SU-DHL-6 (cell line): ENCODE data around the gene NPIPA5.

Experiments used
- EZH2phosphoT487 ChIP-seq: fragments of 200-600 bp; sonication (generic), shearing (Covaris generic); conservative IDR thresholded peaks from 2 replicates; pipeline ENCODE4 v1.6.1; 2018; ENCODE audit warnings: mild to moderate bottlenecking, antibody characterized with exemption, low read length, moderate library complexity, mixed read lengths
- TF ChIP-seq, protein P1 (sequence below): fragments of 200-600 bp; sonication (generic); IDR thresholded peaks from one replicate; pipeline ENCODE4 v1.5.1; 2017; ENCODE audit warnings: antibody characterized with exemption, mild to moderate bottlenecking, low read length, moderate library complexity; ENCODE audit not compliant: insufficient read depth, poor library complexity, severe bottlenecking

DNA sequence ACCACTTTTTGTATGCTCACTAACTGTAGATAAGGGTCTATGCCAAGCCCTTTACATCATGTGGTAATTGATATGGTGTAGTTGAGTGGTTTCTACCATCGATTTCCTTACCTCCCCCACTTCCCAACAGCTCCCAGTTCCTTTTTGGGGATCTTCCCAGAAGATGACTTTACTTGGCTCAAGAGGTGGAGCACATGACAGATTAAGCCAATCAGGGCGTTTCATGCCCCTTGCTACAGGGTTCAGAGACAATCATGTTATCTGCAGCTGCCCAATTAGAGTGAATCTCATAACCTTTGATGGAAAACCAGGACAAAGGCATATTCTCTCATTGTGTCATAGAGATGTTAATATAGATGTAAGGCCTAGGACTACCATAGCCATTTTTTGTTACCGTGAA is 40.1 kb upstream of the NPIPA5 start:
- TF ChIP-seq, protein P1, sequence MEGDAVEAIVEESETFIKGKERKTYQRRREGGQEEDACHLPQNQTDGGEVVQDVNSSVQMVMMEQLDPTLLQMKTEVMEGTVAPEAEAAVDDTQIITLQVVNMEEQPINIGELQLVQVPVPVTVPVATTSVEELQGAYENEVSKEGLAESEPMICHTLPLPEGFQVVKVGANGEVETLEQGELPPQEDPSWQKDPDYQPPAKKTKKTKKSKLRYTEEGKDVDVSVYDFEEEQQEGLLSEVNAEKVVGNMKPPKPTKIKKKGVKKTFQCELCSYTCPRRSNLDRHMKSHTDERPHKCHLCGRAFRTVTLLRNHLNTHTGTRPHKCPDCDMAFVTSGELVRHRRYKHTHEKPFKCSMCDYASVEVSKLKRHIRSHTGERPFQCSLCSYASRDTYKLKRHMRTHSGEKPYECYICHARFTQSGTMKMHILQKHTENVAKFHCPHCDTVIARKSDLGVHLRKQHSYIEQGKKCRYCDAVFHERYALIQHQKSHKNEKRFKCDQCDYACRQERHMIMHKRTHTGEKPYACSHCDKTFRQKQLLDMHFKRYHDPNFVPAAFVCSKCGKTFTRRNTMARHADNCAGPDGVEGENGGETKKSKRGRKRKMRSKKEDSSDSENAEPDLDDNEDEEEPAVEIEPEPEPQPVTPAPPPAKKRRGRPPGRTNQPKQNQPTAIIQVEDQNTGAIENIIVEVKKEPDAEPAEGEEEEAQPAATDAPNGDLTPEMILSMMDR, result no peak
- TF ChIP-seq EZH2phosphoT487, result no peak
